ENCODE data around the gene CGB8. TPM values are rescaled to one million over a fixed set of nuclear protein-coding genes. Genes with fewer than 3 reads are reported as not detected.
"Not testable (repeated sequence)": the region's sequence is repeated elsewhere in the genome, so short reads cannot be mapped to it uniquely, and the experiment has no call there.

CGB8 gene
- total RNA-seq, 1 donor, result not detected

DNA sequence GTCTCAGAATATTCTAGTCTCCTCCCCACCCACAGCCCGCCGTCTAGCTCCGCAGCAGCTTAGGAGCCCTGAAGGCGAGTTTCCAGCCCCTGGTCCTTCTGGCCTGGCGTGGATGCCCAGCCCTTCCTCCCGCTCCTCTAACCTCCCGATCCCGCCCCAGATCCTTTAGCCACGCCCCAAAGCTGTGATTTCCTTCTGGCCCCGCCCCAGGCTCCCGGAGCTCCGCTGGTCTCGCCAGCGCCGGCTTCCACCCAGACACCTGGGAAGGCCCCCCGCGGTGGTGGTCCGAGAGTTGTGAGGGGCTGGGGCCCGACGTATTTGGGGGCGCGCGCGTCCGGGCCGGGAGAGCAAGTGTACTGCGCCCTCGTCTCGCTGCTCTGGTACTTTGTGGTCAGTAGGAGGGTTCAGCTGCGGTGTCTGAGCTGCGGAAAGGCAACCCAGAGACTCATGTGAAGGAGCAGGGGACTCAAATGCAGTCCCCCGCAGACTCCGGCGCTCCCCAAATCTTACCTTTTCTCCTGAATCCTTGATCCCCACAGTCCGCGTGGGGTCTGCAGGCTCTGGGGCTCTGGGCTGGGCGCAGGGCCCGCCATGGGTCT, 8.8 kb upstream of the CGB8 start, which contains the start of gene CGB7:
Gene CGB7, minus strand, starts transcription at position 114 of the 599 bp plus-strand sequence. CDS start 2,374 bp downstream, outside the sequence.
- H3K4me3 ChIP-seq (ENCODE audit: low read depth, low read length), result peak within 1 kb of the TSS; percentile 61
- TF ChIP-seq, protein P1, sequence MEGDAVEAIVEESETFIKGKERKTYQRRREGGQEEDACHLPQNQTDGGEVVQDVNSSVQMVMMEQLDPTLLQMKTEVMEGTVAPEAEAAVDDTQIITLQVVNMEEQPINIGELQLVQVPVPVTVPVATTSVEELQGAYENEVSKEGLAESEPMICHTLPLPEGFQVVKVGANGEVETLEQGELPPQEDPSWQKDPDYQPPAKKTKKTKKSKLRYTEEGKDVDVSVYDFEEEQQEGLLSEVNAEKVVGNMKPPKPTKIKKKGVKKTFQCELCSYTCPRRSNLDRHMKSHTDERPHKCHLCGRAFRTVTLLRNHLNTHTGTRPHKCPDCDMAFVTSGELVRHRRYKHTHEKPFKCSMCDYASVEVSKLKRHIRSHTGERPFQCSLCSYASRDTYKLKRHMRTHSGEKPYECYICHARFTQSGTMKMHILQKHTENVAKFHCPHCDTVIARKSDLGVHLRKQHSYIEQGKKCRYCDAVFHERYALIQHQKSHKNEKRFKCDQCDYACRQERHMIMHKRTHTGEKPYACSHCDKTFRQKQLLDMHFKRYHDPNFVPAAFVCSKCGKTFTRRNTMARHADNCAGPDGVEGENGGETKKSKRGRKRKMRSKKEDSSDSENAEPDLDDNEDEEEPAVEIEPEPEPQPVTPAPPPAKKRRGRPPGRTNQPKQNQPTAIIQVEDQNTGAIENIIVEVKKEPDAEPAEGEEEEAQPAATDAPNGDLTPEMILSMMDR (IDR thresholded peaks at IDR 0.05; ENCODE audit: insufficient read depth, low read depth, low read length), result no peak
- DNase-seq (ENCODE audit: low read depth), result peak; percentile 48

DNA sequence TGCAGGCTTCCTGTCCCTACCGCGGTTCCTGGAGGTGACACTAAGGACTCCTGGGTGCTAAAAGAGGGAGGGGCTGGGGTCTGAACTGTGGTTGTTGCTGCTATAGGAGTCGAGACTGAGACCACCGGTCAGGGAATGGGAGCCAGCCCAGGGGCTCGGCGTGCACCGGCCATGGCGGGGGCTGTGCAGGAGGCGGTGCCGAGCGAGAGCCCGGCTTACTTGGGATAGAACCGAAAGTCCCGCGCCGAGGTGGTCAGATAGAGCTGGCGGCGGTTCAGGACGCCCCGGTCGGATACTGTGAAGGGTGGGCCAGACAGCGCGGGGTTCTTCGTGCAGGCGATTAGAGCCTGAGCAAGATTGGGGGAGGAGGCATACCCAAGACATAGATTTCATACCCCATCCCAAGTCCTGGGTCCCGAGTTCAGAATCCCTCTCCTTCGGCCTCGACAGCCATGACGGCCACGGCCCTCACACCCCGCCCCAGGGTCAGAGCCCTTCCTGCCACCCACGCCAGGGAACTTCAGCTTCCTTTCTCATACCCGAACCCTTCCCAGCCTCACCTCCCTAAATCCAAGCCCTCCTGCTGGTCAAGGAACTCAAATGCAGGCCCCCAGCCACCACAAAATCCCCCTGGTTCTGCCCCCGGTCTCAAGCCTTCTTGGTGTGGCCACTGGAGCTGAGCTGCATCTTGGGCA, 8.1 kb upstream of the CGB8 start:
- DNase-seq (ENCODE audit: low read depth), result not testable (repeated sequence)
- peak overlapping the region; percentile 61 for H3K4me3 ChIP-seq (ENCODE audit: low read depth, low read length)

DNA sequence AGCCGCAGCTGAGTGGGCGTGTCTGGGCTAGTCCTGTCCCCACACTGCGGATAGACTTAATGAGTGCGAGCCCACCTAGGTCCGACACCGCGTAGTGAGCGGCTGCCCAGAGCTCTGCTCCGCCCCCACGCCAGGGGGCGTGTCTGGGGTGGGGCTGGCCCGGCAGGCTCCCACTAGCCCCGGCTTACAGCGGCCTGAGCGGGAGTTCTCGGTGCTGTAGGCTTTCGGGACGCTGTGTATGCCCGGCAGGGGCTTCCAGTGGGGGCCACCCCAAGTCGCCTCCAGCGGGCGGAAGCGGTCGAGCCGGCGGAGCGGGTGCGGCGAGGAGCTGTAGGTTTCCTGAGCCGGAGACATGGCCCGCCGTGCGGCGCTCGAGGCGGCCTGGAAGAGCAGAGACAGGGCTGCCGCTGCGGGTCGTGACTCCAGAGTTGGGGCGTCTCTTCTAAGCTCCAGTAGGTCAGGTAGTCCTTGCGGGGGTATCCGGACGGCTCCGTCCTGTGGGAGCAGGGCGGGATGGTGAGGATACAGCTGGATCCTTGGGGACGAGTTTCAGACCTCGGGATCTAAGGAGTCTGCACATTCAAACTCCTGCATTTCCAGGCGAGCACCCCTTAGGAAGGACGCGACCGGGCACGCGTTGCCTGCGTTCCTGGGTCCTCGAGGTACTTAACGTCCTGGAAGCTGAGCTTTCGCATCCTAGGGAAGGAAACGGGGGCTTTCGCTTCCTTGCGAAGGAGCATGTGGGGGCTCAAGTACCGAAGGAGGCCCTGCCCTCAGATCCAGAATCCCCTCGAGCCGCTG, 7.4 kb upstream of the CGB8 start:
- TF ChIP-seq, protein P1 (IDR thresholded peaks at IDR 0.05; ENCODE audit: insufficient read depth, low read depth, low read length), result peak; percentile 56
- DNase-seq (ENCODE audit: low read depth), result peak; percentile 38
- H3K4me3 ChIP-seq (ENCODE audit: low read depth, low read length), result peak overlapping the region; percentile 61

DNA sequence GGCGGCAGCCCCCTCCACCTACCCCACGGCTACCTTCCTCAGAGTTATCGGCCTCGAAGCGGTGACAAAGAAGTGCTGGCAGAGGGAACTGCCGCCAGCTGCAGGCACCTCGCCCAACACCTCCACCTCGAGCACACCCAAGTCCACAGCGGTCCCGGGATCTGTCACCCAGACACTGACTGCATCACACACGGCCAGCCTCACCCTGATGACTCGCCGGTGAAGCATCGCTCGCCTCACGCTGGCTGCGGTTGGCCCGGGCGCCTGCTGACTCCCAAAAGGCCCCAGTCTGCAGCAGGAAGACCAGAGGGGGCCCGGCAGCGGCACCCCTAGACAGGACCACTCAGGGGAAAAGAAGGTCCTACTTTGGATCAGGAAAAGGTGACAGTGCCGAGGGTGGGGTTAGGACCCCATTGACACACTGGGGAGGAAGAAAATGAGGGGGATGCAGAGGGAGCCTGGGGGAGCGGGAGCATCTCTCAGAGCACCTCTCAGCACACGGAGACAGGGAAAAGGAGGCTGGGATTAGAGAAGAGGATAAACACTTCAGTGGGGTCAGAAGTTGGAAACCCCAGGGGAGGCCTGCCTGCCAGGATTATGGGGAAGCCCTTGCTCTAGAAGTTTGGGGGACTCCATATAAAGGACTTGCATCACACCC, 1.6 kb upstream of the CGB8 start:
- peak; percentile 31 for DNase-seq (ENCODE audit: low read depth)
- H3K4me3 ChIP-seq (ENCODE audit: low read depth, low read length), result not testable (repeated sequence)

DNA sequence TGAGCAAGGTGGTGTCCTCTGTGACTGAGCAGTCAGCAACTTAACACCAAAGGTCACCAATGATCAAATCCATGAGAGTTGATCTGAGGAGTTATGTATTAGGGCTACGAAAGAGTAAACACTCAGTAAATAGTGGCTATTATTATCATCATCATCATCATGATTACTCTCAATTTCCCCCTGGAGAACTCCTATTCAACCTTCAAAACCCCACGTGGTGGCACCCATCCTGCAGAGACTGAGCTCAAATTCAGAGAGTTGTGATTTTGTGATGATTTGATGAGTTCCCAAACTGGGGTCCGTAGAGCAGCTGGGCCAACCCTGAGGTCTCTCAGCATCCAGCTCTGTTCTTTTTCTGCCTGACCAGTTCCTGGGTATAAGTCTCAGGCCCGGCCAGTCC, 923 bp upstream of the CGB8 start:
- not testable (repeated sequence) for DNase-seq (ENCODE audit: low read depth)

DNA sequence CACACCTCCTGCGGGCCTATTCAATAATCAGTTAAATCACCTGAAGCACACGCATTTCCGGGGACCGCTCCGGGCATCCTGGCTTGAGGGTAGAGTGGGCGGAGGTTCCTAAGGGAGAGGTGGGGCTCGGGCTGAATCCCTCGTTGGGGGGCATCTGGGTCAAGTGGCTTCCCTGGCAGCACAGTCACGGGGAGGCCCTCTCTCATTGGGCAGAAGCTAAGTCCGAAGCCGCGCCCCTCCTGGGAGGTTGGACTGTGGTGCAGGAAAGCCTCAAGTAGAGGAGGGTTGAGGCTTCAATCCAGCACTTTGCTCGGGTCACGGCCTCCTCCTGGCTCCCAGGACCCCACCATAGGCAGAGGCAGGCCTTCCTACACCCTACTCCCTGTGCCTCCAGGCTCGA, 5.4 kb downstream of the CGB8 start, which contains the start of gene CGB5:
Gene CGB5, plus strand, starts transcription at position 301 of the 400 bp plus-strand sequence. CDS start 362 bp downstream, outside the sequence.
- not testable (repeated sequence) for H3K4me3 ChIP-seq (ENCODE audit: low read depth, low read length); DNase-seq (ENCODE audit: low read depth)

More for the DNA sequence above, 923 bp upstream of the CGB8 start:
- H3K4me3 ChIP-seq (ENCODE audit: low read depth, low read length), result not testable (repeated sequence)

DNA sequence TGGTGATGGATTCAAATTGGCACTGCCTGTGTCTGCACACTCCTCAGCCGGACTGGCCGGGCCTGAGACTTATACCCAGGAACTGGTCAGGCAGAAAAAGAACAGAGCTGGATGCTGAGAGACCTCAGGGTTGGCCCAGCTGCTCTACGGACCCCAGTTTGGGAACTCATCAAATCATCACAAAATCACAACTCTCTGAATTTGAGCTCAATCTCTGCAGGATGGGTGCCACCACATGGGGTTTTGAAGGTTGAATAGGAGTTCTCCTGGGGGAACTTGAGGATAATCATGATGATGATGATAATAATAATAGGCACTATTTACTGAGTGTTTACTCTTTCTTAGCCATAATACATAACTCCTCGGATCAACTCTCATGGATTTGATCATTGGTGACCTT, 6.2 kb downstream of the CGB8 start:
- not testable (repeated sequence) for H3K4me3 ChIP-seq (ENCODE audit: low read depth, low read length); DNase-seq (ENCODE audit: low read depth)

DNA sequence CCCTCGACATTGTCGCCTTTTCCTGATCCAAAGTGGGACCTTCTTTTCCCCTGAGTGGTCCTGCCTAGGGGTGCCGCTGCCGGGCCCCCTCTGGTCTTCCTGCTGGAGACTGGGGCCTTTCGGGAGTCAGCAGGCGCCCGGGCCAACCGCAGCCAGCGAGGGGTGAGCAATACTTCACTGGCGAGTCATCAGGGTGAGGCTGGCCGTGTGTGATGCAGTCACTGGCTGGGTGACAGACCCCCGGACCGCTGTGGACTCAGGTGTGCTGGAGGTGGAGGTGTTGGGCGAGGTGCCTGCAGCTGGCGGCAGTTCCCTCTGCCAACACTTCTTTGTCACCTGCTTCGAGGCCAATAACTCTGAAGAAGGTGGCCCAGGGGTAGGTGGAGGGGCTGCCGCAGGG, 6.7 kb downstream of the CGB8 start:
- H3K4me3 ChIP-seq (ENCODE audit: low read depth, low read length), result no peak overlapping the region
- DNase-seq (ENCODE audit: low read depth), result no peak
- TF ChIP-seq, protein P1 (IDR thresholded peaks at IDR 0.05; ENCODE audit: insufficient read depth, low read depth, low read length), result no peak

DNA sequence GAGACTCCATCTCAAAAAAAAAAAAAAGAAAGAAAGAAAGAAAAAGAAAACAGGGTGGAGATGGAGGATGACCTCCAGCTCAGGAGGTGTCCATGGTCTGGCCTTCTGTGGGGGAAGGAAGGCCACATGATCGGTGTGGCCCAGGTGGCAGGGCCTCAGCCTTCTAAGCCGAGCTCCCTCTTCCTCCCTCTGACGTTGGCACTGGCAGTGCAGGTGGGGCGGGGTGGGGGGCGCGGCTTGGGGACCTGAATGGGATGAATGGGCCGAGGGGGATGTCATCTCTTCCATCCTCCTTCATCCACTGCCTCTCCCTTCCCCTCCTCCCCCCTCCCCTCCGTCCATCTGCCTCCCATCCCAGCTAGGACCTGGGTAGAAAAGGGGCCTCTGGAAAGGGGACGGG, 9.2 kb downstream of the CGB8 start:
- not testable (repeated sequence) for H3K4me3 ChIP-seq (ENCODE audit: low read depth, low read length); DNase-seq (ENCODE audit: low read depth)

DNA sequence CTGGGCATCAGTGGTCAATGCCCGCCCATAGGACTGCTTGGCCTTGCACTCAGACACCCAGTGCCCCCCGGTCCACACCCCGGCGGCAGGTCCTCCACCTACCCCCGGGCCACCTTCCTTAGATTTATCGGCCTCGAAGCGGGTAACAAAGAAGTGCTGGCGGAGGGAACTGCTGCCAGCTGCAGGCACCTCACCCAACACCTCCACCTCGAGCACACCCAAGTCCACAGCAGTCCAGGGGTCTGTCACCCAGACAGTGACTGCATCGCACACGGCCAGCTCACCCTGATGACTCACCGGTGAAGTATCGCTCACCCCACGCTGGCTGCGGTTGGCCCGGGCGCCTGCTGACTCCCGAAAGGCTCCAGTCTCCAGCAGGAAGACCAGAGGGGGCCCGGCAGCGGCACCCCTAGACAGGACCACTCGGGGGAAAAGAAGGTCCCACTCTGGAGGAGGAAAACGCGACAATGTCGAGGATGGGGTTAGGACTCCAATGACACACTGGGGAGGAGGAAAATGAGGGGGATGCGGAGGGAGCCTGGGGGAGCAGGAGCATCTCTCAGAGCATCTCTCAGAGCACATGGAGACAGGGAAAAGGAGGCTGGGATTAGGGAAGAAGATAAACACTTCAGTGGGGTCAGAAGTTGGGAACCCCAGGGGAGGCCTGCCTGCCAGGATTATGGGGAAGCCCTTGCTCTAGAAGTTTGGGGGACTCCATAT, 10.2 kb downstream of the CGB8 start:
- DNase-seq (ENCODE audit: low read depth), result peak; percentile 67

DNA sequence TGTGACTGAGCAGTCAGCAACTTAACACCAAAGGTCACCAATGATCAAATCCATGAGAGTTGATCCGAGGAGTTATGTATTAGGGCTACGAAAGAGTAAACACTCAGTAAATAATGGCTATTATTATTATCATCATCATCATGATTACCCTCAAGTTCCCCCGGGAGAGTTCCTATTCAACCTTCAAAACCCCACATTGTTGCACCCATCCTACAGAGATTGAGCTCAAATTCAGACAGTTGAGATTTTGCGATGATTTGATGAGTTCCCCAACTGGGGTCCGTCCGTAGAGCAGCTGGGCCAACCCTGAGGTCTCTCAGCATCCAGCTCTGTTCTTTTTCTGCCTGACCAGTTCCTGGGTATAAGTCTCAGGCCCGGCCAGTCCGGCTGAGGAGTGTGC, 10.8 kb downstream of the CGB8 start:
- not testable (repeated sequence) for DNase-seq (ENCODE audit: low read depth); H3K4me3 ChIP-seq (ENCODE audit: low read depth, low read length)

More for the DNA sequence above, 10.2 kb downstream of the CGB8 start:
- not testable (repeated sequence) for H3K4me3 ChIP-seq (ENCODE audit: low read depth, low read length)
